ENCODE data around the gene ROBO4. TPM values are rescaled to one million over a fixed set of nuclear protein-coding genes. Genes with fewer than 3 reads are reported as not detected.

ROBO4 gene
- total RNA-seq, 1 donor from 2014 or later, result not detected

DNA sequence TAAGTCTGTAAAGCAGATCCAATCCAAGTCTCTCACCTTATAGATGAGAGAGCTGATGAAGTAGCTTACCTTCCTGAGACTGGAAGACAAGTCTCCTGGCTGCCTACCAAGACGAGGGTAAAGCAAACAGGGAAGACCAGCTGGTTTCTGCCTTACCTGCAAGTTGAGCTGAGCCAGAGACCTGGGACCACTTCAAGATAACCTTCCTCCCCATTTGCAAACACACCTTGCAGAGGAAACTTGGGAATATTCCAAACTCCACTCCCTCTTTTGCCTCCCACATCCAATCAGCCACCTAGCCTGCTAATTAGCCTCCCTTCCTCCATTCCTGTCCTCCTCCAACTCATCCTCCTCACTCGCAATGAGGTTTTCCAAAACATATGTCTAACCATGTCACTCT lies 55.8 kb downstream of the ROBO4 start:
- Mint-ChIP-seq H3K27me3 (ENCODE audit: low read depth) (peaks cover 21% of the 10 kb centered on the region), H3K9me3 (no peaks in the 10 kb centered on the region), H3K4me1 (peaks cover 31% of the 10 kb centered on the region), H3K36me3 (no peaks in the 10 kb centered on the region), H3K4me3 (no peak overlapping the region), H3K27ac (no peak overlapping the region)
- no peak for DNase-seq (ENCODE audit: low spot score in 2 of 2, unreplicated experiment in 2 of 2)
- TF ChIP-seq CTCF (IDR thresholded peaks at IDR 0.05; ENCODE audit: unreplicated experiment), result no peak

GRCh38 chr11:124841201-124841600 lies 56.5 kb downstream of the ROBO4 start:
- no peaks in the 10 kb centered on the region for H3K9me3 Mint-ChIP-seq
- H3K27me3 Mint-ChIP-seq (ENCODE audit: low read depth), result peaks cover 23% of the 10 kb centered on the region
- H3K27ac Mint-ChIP-seq, result no peak overlapping the region
- TF ChIP-seq CTCF (IDR thresholded peaks at IDR 0.05; ENCODE audit: unreplicated experiment), result no peak
- H3K4me3 Mint-ChIP-seq, result no peak overlapping the region
- H3K4me1 Mint-ChIP-seq, result peaks cover 34% of the 10 kb centered on the region
- H3K36me3 Mint-ChIP-seq, result no peaks in the 10 kb centered on the region
- DNase-seq (ENCODE audit: low spot score in 2 of 2, unreplicated experiment in 2 of 2), result no peak

DNA sequence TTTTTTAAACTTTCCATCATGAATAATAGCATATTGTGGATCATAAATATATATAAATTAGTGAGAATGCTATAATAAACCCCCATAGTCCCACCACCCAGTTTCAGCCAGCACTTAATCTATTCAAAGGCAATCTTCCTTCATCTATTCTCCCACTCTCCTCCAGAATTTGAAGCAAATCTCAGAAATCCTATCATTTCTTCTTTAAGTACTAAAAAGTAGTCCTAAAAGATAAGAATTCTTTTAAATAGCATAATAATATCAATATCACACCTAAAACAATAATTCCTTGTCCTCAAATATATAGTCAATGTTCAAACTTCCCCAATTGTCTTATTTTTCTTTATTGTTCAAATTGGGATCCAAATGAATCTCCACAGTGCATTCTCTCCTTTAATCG lies 57.0 kb downstream of the ROBO4 start:
- Mint-ChIP-seq H3K27ac (no peak overlapping the region), H3K27me3 (ENCODE audit: low read depth) (peaks cover 26% of the 10 kb centered on the region), H3K4me3 (no peak overlapping the region), H3K9me3 (no peaks in the 10 kb centered on the region), H3K4me1 (peaks cover 37% of the 10 kb centered on the region), H3K36me3 (no peaks in the 10 kb centered on the region)
- no peak for TF ChIP-seq CTCF (IDR thresholded peaks at IDR 0.05; ENCODE audit: unreplicated experiment)
- DNase-seq (ENCODE audit: low spot score in 2 of 2, unreplicated experiment in 2 of 2), result no peak

GRCh38 chr11:124839972-124840621 lies 57.6 kb downstream of the ROBO4 start:
- H3K27me3 Mint-ChIP-seq (ENCODE audit: low read depth), result peaks cover 30% of the 10 kb centered on the region
- no peaks in the 10 kb centered on the region for H3K36me3 Mint-ChIP-seq
- H3K9me3 Mint-ChIP-seq, result no peaks in the 10 kb centered on the region
- DNase-seq (ENCODE audit: low spot score in 2 of 2, unreplicated experiment in 2 of 2), result no peak
- no peak for TF ChIP-seq CTCF (IDR thresholded peaks at IDR 0.05; ENCODE audit: unreplicated experiment)
- H3K27ac Mint-ChIP-seq, result no peak overlapping the region
- H3K4me1 Mint-ChIP-seq, result peaks cover 37% of the 10 kb centered on the region
- H3K4me3 Mint-ChIP-seq, result peak overlapping the region; percentile 61

DNA sequence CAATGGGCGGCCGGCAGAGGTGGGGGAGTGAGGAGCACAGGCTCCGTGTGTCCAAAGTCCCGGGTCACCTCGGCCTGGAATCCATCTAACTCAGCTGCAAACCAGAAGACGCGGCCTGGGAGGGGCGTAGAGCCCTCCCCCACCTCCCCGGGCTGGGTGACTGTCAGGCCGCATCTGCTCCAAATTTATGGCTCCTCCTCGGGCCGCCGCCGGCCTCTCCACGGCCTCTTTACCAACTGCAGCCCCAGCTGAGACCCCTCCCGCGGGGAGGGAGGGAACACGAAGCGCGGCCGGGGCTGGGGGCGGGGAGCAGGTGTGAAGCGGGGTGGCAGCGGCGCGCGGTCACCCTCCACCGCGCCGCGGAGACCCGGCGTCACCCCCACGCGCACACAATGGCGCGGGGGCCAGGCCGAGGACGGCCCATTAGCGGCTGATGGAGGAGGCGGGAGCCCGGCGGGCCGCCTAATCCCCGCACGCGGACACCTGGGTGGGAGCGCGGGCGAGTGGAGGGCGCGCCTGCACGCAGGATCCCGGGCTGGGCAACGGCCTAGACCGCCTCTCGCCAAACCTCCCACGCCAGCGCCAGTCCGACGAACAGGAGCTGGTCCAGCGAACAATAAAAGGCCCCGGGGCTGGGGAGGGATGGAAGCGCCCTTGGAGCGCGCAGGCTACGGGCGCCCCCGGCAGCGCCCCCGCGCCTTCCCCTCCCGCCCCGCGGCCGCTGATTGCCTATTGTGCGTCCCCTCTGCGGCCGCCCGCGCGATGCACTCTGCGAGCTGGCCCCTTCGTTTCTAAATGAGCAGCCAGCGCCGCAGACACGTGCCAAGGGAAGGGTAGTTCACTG lies 58.3 kb downstream of the ROBO4 start:
- H3K4me3 Mint-ChIP-seq, result peak overlapping the region; percentile 61
- peaks cover 32% of the 10 kb centered on the region for H3K27me3 Mint-ChIP-seq (ENCODE audit: low read depth)
- no peak for TF ChIP-seq CTCF (IDR thresholded peaks at IDR 0.05; ENCODE audit: unreplicated experiment)

More for the DNA sequence above, 58.3 kb downstream of the ROBO4 start:
- peaks cover 37% of the 10 kb centered on the region for H3K4me1 Mint-ChIP-seq
- DNase-seq (ENCODE audit: low spot score in 2 of 2, unreplicated experiment in 2 of 2), result peak in 1 of 2 experiments; percentile 51
- no peaks in the 10 kb centered on the region for H3K9me3 Mint-ChIP-seq
- H3K36me3 Mint-ChIP-seq, result no peaks in the 10 kb centered on the region
- H3K27ac Mint-ChIP-seq, result peak overlapping the region; percentile 16
